ENCODE results near the gene ADPRHL1.
"Not testable (repeated sequence)": the region's sequence is repeated elsewhere in the genome, so short reads cannot be mapped to it uniquely, and the experiment has no call there.

The ADPRHL1 gene

GRCh38 chr13:113400621-113401451, 52.5 kb downstream of the ADPRHL1 start:
- no peak for DNase-seq

- no peak for DNase-seq
These were observed 53.5 kb downstream of the ADPRHL1 start for GRCh38 chr13:113399755-113400149.

DNA sequence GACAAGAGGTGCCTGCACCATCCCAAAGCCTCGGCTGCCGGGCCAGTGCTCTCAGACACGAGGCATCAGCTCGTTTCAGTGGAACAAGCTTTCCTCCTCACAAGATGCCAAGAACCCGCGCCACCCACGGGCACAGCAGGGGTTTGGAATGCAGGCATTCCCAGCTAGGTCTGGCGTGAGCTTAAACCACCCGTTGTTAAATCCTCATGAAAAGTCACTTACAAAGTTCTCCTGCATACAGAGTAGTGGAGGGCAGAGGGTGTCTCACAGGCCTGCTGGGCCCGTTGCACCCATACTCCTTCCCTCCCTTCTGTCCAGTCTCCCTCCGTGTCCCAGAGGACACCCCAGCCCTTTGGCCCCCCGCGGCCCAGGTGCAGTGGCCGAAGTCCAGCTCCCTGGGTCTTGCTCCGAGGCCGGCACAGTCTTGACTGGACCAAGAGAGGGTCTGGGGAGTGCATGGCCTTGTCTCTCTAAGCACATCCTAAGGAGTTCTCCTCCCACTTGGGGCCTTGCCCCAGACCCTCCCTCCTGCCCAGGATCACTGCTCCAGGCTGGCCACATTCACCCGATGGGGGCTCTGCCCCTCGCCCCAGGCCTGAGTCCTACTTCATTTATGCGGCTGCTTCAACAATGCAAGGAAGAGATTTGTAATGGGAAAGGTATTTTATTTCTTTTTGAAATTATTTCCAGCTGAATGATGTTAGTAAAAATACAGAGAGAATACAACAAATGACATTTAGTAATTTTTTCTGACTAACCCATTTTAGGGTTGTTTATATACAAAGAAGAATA, 54.1 kb downstream of the ADPRHL1 start:
- DNase-seq = no peak

DNA sequence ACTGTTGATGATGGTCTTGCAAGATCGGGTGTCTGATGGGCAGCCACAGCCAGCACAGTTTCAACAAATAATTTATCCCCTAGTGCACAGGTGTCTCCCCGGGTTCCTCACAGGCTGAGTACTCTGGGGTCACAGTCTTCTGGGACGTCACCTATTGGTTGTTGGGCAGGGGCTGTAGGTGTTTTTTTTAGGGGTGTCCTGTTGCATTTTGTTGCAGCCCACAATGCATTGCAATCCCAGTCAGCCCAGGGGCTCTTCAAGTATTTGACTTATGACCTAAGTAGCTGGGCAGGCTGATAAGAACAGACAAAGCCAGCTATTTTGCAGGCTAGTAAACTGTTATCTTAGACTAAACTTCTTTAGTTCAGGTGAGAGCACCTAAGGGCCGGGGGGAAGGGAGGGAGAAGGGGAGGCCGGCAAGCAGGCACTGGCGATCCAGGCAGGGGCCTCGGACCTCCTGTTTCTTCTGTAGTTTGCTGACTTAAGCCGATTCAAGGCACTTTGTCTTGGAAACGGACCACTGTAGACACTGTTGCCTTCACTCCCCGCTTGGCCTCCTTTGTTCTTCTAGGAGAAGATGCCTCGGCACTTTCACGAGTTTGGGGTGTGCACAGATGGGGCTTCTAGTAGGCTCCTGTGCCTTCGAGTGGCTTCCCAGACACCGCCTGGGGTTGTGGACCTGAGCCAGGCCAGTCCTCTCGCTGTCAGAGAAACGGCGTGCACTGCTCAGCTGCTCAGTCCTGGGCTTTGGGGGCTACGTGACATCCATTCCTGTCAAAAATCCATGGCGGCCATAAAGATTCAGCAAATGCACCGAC, 55.5 kb downstream of the ADPRHL1 start:
- DNase-seq = no peak

DNA sequence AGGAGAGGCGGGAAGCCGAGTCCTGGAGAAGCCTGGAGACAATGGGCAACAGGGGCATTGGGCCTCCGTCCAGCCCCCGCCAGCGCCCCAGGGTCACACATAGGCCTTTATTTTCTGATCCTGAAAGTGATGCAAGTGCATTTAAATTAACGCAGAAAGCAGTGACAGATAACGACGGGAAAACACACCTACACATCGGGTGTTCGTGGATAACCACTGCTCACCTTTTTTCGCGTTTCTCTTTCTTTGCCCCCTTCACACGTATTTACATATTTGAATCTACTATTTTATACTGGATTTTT, 59.0 kb downstream of the ADPRHL1 start:
- DNase-seq = no peak

- peak; percentile 42 for DNase-seq
These were observed 59.5 kb downstream of the ADPRHL1 start for GRCh38 chr13:113393563-113394338.

- DNase-seq = no peak
These were observed 60.1 kb downstream of the ADPRHL1 start for GRCh38 chr13:113393226-113393562.

DNA sequence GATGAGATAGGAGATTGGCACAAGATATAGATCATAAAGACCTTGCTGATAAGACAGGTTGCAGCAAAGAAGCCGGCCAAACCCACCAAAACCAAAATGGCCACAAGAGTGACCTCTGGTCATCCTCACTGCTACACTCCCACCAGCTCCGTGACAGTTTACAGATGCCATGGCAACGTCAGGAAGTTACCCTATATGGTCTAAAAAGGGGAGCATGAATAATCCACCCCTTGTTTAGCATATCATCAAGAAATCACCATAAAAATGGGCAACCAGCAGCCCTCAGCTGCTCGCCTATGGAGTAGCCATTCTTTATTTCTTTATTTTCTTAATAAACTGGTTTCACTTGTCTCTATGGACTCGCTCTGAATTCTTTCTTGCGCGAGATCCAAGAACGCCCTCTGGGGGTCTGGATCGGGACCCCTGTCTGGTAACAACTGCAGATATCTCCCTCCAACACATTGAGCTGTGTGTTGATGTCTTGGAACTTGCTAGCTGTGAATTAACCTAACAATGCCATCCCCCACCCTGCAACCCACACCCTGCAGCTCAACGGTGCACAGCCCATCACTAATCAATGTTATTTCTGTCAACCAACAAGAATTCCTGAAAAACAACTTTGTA, 62.3 kb downstream of the ADPRHL1 start:
- no peak for DNase-seq

- DNase-seq = not testable (repeated sequence)
These were observed 63.7 kb downstream of the ADPRHL1 start for GRCh38 chr13:113389586-113389985.

- no peak for DNase-seq
These were observed 65.9 kb downstream of the ADPRHL1 start for GRCh38 chr13:113387396-113387795.

- DNase-seq = no peak
These were observed 70.2 kb downstream of the ADPRHL1 start for GRCh38 chr13:113383089-113383488.

DNA sequence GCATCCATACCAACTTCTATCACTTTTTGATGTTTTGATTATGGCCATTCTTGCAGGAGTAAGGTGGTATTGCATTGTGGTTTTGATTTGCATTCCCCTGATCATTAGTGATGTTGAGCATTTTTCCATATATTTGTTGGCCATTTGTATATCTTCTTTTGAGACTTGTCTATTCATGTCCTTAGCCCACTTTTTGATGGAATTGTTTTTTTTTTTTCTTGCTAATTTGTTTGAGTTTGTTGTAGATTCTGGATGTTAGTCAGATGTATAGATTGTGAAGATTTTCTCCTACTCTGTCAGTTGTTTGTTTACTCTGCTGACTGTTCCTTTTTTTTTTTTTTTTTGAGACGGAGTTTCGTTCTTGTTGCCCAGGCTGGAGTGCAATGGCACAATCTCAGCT, 70.7 kb downstream of the ADPRHL1 start:
- DNase-seq = not testable (repeated sequence)

DNA sequence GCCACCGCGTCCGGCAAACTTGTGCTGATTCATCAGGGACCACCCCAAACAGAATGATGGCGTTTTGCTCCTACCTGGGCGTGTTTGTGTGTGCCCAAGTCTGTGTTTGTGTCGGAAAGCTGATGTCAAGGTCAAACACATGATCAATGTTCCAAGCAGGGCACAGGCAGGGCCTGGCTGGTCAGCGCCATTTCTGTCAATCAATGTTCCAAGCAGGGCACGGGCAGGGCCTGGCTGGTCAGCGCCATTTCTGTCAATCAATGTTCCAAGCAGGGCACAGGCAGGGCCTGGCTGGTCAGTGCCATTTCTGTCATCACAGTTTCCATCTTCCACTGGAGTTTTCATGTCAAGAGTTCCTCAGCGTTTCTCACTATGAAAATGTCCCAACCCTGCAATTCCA, 74.5 kb downstream of the ADPRHL1 start:
- DNase-seq = no peak

DNA sequence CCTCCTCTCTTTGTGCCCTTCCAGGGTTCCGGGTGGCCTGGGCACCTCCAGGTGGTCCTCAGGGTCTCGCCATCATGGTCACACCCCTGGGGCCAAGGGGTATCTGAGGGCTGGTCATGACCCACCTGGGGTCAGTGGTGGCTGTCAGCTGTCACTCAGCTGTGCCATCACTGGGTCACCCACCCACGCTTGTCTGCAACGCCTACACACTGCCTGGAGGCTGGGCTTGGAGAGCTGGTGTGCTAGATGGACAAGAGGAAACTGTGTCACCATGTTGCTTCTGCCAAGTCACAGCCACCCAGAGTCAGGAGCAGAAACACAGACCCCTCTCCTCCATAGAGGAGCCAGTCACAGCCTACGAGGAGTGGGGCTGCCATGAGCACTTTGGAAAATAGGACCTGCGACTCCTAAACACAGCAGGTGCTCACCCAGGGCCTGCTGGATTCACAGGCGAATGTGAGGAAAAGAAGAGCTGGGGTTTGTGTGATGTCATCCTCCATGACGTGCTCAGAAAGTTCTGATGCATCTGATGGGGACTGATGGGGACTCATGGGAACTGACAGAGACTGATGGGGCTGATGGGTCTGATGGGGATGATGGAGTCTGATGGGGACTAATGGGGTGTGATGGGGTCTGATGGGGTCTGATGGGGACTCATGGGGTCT, 78.6 kb downstream of the ADPRHL1 start:
- no peak for DNase-seq

- no peak for DNase-seq
These were observed 79.3 kb downstream of the ADPRHL1 start for GRCh38 chr13:113373811-113374485.

DNA sequence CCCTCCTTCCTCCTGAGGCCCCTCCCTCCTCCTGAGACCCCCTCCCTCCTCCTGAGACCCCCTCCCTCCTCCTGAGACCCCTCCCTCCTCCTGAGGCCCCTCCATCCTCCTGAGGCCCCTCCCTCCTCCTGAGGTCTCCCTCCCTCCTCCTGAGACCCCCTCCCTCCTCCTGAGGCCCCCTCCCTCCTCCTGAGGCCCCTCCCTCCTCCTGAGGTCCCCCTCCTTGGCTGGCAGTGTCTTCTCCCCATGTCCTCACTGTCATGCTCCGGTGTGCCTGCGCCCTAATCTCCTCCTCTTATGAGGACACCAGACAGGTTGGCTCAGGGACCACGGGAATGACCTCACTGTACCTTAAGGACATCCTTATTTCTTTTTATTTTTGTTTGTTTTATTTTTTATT, 81.6 kb downstream of the ADPRHL1 start:
- not testable (repeated sequence) for DNase-seq

- no peak for DNase-seq
These were observed 82.2 kb downstream of the ADPRHL1 start for GRCh38 chr13:113371061-113371460.

DNA sequence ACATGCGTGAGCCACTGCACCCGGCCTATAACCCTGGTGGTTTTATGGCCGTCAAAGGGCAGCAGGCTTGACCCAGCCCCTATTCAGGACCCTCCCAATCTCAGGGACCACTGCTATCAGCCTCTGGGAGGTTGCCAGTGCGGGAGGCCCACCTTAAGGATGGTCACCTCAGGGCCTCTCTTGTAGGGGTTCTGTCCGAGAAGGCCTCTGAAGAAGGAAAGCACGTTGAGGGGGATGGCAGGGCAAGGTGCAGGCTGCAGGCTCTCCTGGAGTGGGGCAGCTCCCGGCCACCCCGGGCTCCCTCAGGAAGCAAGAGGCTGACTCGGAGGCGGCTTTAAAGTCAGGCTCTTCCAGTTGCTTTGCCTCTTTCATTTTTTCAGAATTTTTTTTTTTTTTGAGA, 83.4 kb downstream of the ADPRHL1 start:
- DNase-seq = no peak

- DNase-seq = no peak
These were observed 84.1 kb downstream of the ADPRHL1 start for GRCh38 chr13:113369189-113369588.

- DNase-seq = not testable (repeated sequence)
These were observed 84.9 kb downstream of the ADPRHL1 start for GRCh38 chr13:113368353-113368752.

- DNase-seq = no peak
These were observed 85.5 kb downstream of the ADPRHL1 start for GRCh38 chr13:113367771-113368170.

Data from NCI-H1417 treated with DMSO at 0.1 percent for 48 hours (cell line).